ENCODE results near the gene OR5AR1.

The OR5AR1 gene

Small RNA genes lying within 50 kb of the gene (small RNA-seq; reads per million reads assigned to genes)
- gene AP004245.1, result 0 reads per million in 2 experiments

Measured in SK-N-DZ (cell line).